HCT116 (cell line): ENCODE results near the gene SRSF7.

Source experiments
- ATF3 ChIP-seq: IDR thresholded peaks from 2 replicates; pipeline ENCODE4 v1.6.1; 2012
- CTCF ChIP-seq, 3 experiments: fragments of 200-600 bp in 1 of 3; sonication (generic) in 1 of 3; IDR thresholded peaks in 2 of 3; conservative IDR thresholded peaks in 1 of 3; 2 replicates each; pipeline ENCODE4 v1.5.1; 2012 to 2017; ENCODE audit warnings: low read depth in 2 of 3, low read length in 2 of 3, antibody characterized with exemption in 1 of 3, borderline replicate concordance in 1 of 3, control low read depth in 1 of 3, mild to moderate bottlenecking in 1 of 3, mixed read lengths in 1 of 3, mixed run types in 1 of 3, moderate library complexity in 1 of 3; ENCODE audit not compliant: insufficient read depth in 1 of 3
- EZH2 ChIP-seq: fragments of 200-600 bp; sonication (generic); IDR thresholded peaks from 2 replicates; pipeline ENCODE4 v1.6.1; 2017; ENCODE audit warnings: antibody characterized with exemption, mixed run types
- EZH2phosphoT487 ChIP-seq: fragments of 200-600 bp; IDR thresholded peaks from 2 replicates; pipeline ENCODE4 v1.6.1; 2018; ENCODE audit warnings: antibody characterized with exemption, borderline replicate concordance
- MAX ChIP-seq: IDR thresholded peaks from 2 replicates; pipeline ENCODE4 v1.6.1; 2012
- POLR2A ChIP-seq: IDR thresholded peaks from 2 replicates; pipeline ENCODE4 v1.7.0; 2011; ENCODE audit warnings: borderline replicate concordance; ENCODE audit not compliant: insufficient read depth, insufficient read length; ENCODE audit errors: extremely low read depth
- POLR2AphosphoS5 ChIP-seq: IDR thresholded peaks from 2 replicates; pipeline ENCODE4 v1.6.1; 2011; ENCODE audit warnings: mild to moderate bottlenecking, low read depth, low read length, moderate library complexity
- REST ChIP-seq: IDR thresholded peaks from 2 replicates; pipeline ENCODE4 v1.6.1; 2012; ENCODE audit warnings: low read depth
- SP1 ChIP-seq: IDR thresholded peaks from 2 replicates; pipeline ENCODE4 v1.6.1; 2012; ENCODE audit warnings: low read depth
- ZFX ChIP-seq: fragments of 450-650 bp; IDR thresholded peaks from 2 replicates; pipeline ENCODE4 v1.6.1; 2017

GRCh38 chr2:38776531-38776930 lies 25.4 kb upstream of the SRSF7 start:
- no peak for TF ChIP-seq CTCF (IDR thresholded peaks at IDR 0.05 in 2 of 3, conservative IDR thresholded peaks at IDR 0.05 in 1 of 3; ENCODE audit: borderline replicate concordance in 1 of 3, insufficient read depth in 1 of 3, low read depth in 2 of 3, low read length in 2 of 3)
- TF ChIP-seq EZH2phosphoT487: no peak
- TF ChIP-seq REST: no peak
- no peak for TF ChIP-seq ATF3
- no peak for TF ChIP-seq ZFX
- TF ChIP-seq EZH2: no peak
- no peak for TF ChIP-seq SP1
- no peak for TF ChIP-seq POLR2AphosphoS5
- no peak for TF ChIP-seq MAX
- no peak for TF ChIP-seq POLR2A
